OCI-LY1 (cell line): Measurements from ENCODE around the gene GALNT13.

Source experiments
- H2AFZ ChIP-seq: fragments of 200-600 bp; sonication (generic), shearing (Covaris generic); 2 replicates; pipeline ENCODE4 v1.6.0; 2014; ENCODE audit warnings: antibody characterized with exemption, mild to moderate bottlenecking, low read length
- H3F3A ChIP-seq: fragments of 200-600 bp; sonication (generic), shearing (Covaris generic); 2 replicates; pipeline ENCODE4 v1.6.0; 2014; ENCODE audit warnings: mild to moderate bottlenecking, antibody characterized with exemption, low read length, moderate library complexity; ENCODE audit not compliant: insufficient read depth
- H3K27ac ChIP-seq: fragments of 200-600 bp; sonication (generic); 2 replicates; pipeline ENCODE4 v1.5.1; 2014; ENCODE audit warnings: low read length, mixed run types, mild to moderate bottlenecking, low read depth; ENCODE audit not compliant: poor library complexity, severe bottlenecking
- H3K27me3 ChIP-seq: fragments of 200-600 bp; sonication (generic); 2 replicates; pipeline ENCODE4 v1.6.0; 2014; ENCODE audit warnings: antibody characterized with exemption, mild to moderate bottlenecking, low read length, moderate library complexity; ENCODE audit not compliant: insufficient read depth
- H3K36me3 ChIP-seq: fragments of 200-600 bp; sonication (generic); 2 replicates; pipeline ENCODE4 v1.6.1; 2014; ENCODE audit warnings: mild to moderate bottlenecking, antibody characterized with exemption, low read length, moderate library complexity, mixed read lengths; ENCODE audit not compliant: insufficient read depth
- H3K4me1 ChIP-seq: fragments of 200-600 bp; sonication (generic); 2 replicates; pipeline ENCODE4 v1.5.1; 2014; ENCODE audit warnings: mild to moderate bottlenecking, low read length, moderate library complexity; ENCODE audit not compliant: insufficient read depth, severe bottlenecking
- H3K4me2 ChIP-seq: fragments of 200-600 bp; sonication (generic), shearing (Covaris generic); 2 replicates; pipeline ENCODE4 v1.6.1; 2014; ENCODE audit warnings: low read length
- H3K4me3 ChIP-seq: fragments of 200-600 bp; sonication (generic); 2 replicates; pipeline ENCODE4 v1.5.1; 2014; ENCODE audit warnings: low read length, low read depth, mild to moderate bottlenecking, mixed read lengths; ENCODE audit not compliant: poor library complexity, severe bottlenecking
- H3K79me2 ChIP-seq: fragments of 200-600 bp; shearing (Covaris generic); 2 replicates; pipeline ENCODE4 v1.6.1; 2016; ENCODE audit warnings: mixed run types, low read length, mixed read lengths; ENCODE audit not compliant: insufficient read depth
- H3K9ac ChIP-seq: fragments of 200-600 bp; sonication (generic), shearing (Covaris generic); 2 replicates; pipeline ENCODE4 v1.6.1; 2014; ENCODE audit warnings: mild to moderate bottlenecking, low read length, mixed read lengths
- H3K9me2 ChIP-seq: fragments of 200-600 bp; sonication (generic), shearing (Covaris generic); 2 replicates; pipeline ENCODE4 v1.6.1; 2014; ENCODE audit warnings: low read depth, mild to moderate bottlenecking, low read length, mixed read lengths
- H3K9me3 ChIP-seq: fragments of 200-600 bp; shearing (Covaris generic); 2 replicates; pipeline ENCODE4 v1.6.1; 2014; ENCODE audit warnings: low read length, mixed read lengths
- H4K20me1 ChIP-seq: fragments of 200-600 bp; sonication (generic), shearing (Covaris generic); 2 replicates; pipeline ENCODE4 v1.6.0; 2016; ENCODE audit warnings: mild to moderate bottlenecking, low read length; ENCODE audit not compliant: insufficient read depth
- EZH2 ChIP-seq: fragments of 200-600 bp; sonication (generic), shearing (Covaris generic); IDR thresholded peaks from 2 replicates; pipeline ENCODE4 v1.8.0; 2017; ENCODE audit warnings: borderline replicate concordance, mixed run types, mild to moderate bottlenecking, antibody characterized with exemption, low read length, moderate library complexity, mixed read lengths
- TF ChIP-seq, protein P1 (sequence below): fragments of 200-600 bp; sonication (generic), shearing (Covaris generic); IDR thresholded peaks from 2 replicates; pipeline ENCODE4 v1.5.1; 2017; ENCODE audit warnings: mild to moderate bottlenecking, antibody characterized with exemption, low read length, moderate library complexity, mixed read lengths

GALNT13 gene

GRCh38 chr2:154243685-154244084 lies 372.0 kb downstream of the GALNT13 start:
- H3F3A ChIP-seq, result no peaks in the 10 kb centered on the region

DNA sequence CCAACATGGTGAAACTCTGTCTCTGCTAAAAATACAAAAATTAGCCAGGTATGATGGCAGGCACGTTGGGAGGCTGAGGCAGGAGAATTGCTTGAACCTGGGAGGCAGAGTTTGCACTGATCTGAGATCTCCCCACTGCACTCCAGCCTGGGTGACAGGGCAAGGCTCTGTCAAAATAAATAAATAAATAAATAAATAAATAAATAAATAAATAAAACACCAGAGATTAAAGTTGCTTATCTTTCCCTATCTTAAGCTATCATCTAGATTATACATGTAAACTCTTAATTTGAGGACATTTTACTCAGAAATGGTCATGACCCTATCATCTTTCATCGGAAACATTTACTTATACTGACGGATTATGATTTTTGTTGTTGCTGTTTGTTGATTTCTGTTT lies 373.2 kb downstream of the GALNT13 start:
- H3K27ac ChIP-seq, result no peak overlapping the region
- H3K4me2 ChIP-seq, result no peak overlapping the region
- no peaks in the 10 kb centered on the region for H4K20me1 ChIP-seq
- no peaks in the 10 kb centered on the region for H3K4me1 ChIP-seq
- H2AFZ ChIP-seq, result no peak overlapping the region
- TF ChIP-seq EZH2, result no peak
- TF ChIP-seq, protein P1, sequence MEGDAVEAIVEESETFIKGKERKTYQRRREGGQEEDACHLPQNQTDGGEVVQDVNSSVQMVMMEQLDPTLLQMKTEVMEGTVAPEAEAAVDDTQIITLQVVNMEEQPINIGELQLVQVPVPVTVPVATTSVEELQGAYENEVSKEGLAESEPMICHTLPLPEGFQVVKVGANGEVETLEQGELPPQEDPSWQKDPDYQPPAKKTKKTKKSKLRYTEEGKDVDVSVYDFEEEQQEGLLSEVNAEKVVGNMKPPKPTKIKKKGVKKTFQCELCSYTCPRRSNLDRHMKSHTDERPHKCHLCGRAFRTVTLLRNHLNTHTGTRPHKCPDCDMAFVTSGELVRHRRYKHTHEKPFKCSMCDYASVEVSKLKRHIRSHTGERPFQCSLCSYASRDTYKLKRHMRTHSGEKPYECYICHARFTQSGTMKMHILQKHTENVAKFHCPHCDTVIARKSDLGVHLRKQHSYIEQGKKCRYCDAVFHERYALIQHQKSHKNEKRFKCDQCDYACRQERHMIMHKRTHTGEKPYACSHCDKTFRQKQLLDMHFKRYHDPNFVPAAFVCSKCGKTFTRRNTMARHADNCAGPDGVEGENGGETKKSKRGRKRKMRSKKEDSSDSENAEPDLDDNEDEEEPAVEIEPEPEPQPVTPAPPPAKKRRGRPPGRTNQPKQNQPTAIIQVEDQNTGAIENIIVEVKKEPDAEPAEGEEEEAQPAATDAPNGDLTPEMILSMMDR, result no peak
- H3K9me2 ChIP-seq, result no peaks in the 10 kb centered on the region
- no peaks in the 10 kb centered on the region for H3K27me3 ChIP-seq
- H3K79me2 ChIP-seq, result no peaks in the 10 kb centered on the region
- H3K9me3 ChIP-seq, result no peaks in the 10 kb centered on the region
- no peaks in the 10 kb centered on the region for H3F3A ChIP-seq
- no peaks in the 10 kb centered on the region for H3K36me3 ChIP-seq
- H3K9ac ChIP-seq, result no peak overlapping the region
- no peak overlapping the region for H3K4me3 ChIP-seq

More at GRCh38 chr2:154243685-154244084, 372.0 kb downstream of the GALNT13 start:
- no peak overlapping the region for H2AFZ ChIP-seq
- H3K27me3 ChIP-seq, result no peaks in the 10 kb centered on the region
- H3K4me2 ChIP-seq, result no peak overlapping the region
- TF ChIP-seq, protein P1, result no peak
- no peak for TF ChIP-seq EZH2
- H3K36me3 ChIP-seq, result no peaks in the 10 kb centered on the region
- H4K20me1 ChIP-seq, result no peaks in the 10 kb centered on the region
- H3K79me2 ChIP-seq, result no peaks in the 10 kb centered on the region
- no peaks in the 10 kb centered on the region for H3K9me3 ChIP-seq
- H3K9me2 ChIP-seq, result no peaks in the 10 kb centered on the region
- no peak overlapping the region for H3K4me3 ChIP-seq
- no peak overlapping the region for H3K27ac ChIP-seq
- H3K9ac ChIP-seq, result no peak overlapping the region
- no peaks in the 10 kb centered on the region for H3K4me1 ChIP-seq

DNA sequence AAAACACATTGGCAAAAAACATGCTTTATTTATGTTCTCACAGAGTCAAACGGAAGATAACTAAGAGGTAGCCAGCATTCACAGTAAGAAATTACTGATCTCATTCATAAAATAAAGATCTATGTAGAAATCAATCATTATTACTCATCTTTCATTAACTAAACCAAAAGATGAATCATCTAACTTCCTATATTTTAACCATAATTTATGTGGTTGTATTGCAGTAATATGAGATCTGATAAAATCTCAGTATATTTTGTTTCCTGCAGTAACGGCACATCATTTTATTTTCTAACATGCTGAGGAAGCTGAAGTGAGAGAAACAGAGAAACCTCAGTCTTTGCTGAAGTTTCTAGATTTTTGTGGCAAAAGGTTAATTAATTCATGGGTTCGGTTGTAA lies 375.8 kb downstream of the GALNT13 start:
- Histone ChIP-seq H3K9me3 (no peaks in the 10 kb centered on the region), H2AFZ (no peak overlapping the region), H3K27me3 (no peaks in the 10 kb centered on the region), H3K9ac (no peak overlapping the region), H3K4me3 (no peak overlapping the region), H3K9me2 (no peaks in the 10 kb centered on the region), H3K36me3 (no peaks in the 10 kb centered on the region), H3K4me2 (no peak overlapping the region), H3K27ac (no peak overlapping the region), H3F3A (no peaks in the 10 kb centered on the region), H3K79me2 (no peaks in the 10 kb centered on the region), H3K4me1 (no peaks in the 10 kb centered on the region), H4K20me1 (no peaks in the 10 kb centered on the region)
- TF ChIP-seq, protein P1, result no peak
- TF ChIP-seq EZH2, result no peak
